PC-9 (cell line): ENCODE data around the gene ERBB4. TPM values are rescaled to one million over a fixed set of nuclear protein-coding genes. Genes with fewer than 3 reads are reported as not detected.

Experiments
- Bru-seq: library from RNA; stranded (reverse); fragments of 400-500 nt; gene quantifications from one replicate; lab custom pipeline; 2021; lab: Mats Ljungman, UMichigan
- BruChase-seq, 2 experiments: library from RNA; stranded (reverse); fragments of 400-500 nt; gene quantifications; one replicate each; lab custom pipeline; 2021; lab: Mats Ljungman, UMichigan
- BruUV-seq: library from RNA; stranded (reverse); fragments of 400-500 nt; replicated peaks from 2 replicates; lab custom pipeline; 2021; lab: Mats Ljungman, UMichigan
- CTCF ChIA-PET: fragments of 300-600 bp; sonication (Branson Sonifier 250); formaldehyde crosslinking; loops from one replicate; lab custom pipeline; 2022; ENCODE audit warnings: antibody characterized with exemption; lab: Charles Lee
- POLR2A ChIA-PET: fragments of 300-600 bp; sonication (Branson Sonifier 250); formaldehyde crosslinking; loops from one replicate; lab custom pipeline; 2022; ENCODE audit warnings: antibody characterized with exemption; ENCODE audit not compliant: unreplicated experiment; lab: Charles Lee
- DNase-seq, 2 experiments: peaks; one replicate each; pipeline versions ENCODE4 v3.0.0 to v3.0.0-alpha.2; 2015 to 2022; ENCODE audit warnings: mixed read lengths in 1 of 2
- H2AFZ ChIP-seq: fragments of 200-600 bp; sonication (generic); 2 replicates; pipeline ENCODE4 v1.8.1; 2017; ENCODE audit warnings: antibody characterized with exemption
- H3F3A ChIP-seq: fragments of 200-600 bp; sonication (generic); 2 replicates; pipeline ENCODE4 v1.8.1; 2017; ENCODE audit warnings: antibody characterized with exemption, mild to moderate bottlenecking, low read depth; ENCODE audit not compliant: insufficient read depth
- H3K27ac ChIP-seq: fragments of 200-600 bp; sonication (generic); 2 replicates; pipeline ENCODE4 v1.6.1; 2016; ENCODE audit warnings: mixed run types
- H3K27me3 ChIP-seq: fragments of 200-600 bp; sonication (generic); 2 replicates; pipeline ENCODE4 v1.6.1; 2016; ENCODE audit warnings: low read depth, mixed run types; ENCODE audit not compliant: insufficient read depth
- H3K36me3 ChIP-seq: fragments of 200-600 bp; sonication (generic); 2 replicates; pipeline ENCODE4 v1.6.1; 2016; ENCODE audit warnings: low read depth, mixed run types
- H3K4me1 ChIP-seq: fragments of 200-600 bp; sonication (generic); replicated peaks from 2 replicates; pipeline ENCODE4 v1.6.1; 2016; ENCODE audit warnings: mixed run types; ENCODE audit not compliant: insufficient read depth
- H3K4me2 ChIP-seq: fragments of 200-600 bp; sonication (generic); 2 replicates; pipeline ENCODE4 v1.6.1; 2017; ENCODE audit warnings: mixed run types
- H3K4me3 ChIP-seq: fragments of 200-600 bp; sonication (generic); 2 replicates; pipeline ENCODE4 v1.6.1; 2016; ENCODE audit warnings: mixed run types
- H3K79me2 ChIP-seq: fragments of 200-600 bp; sonication (generic); 2 replicates; pipeline ENCODE4 v1.6.1; 2017; ENCODE audit warnings: low read depth, mixed run types
- H3K9me2 ChIP-seq: fragments of 200-600 bp; sonication (generic); 2 replicates; pipeline ENCODE4 v1.8.1; 2017; ENCODE audit warnings: mild to moderate bottlenecking; ENCODE audit not compliant: insufficient read depth
- H3K9me3 ChIP-seq: fragments of 200-600 bp; sonication (generic); 2 replicates; pipeline ENCODE4 v1.8.1; 2016; ENCODE audit warnings: low read depth; ENCODE audit not compliant: insufficient read depth
- H4K20me1 ChIP-seq: fragments of 200-600 bp; sonication (generic); 2 replicates; pipeline ENCODE4 v1.8.1; 2017; ENCODE audit not compliant: insufficient read depth
- EZH2 ChIP-seq: fragments of 200-600 bp; sonication (generic); IDR thresholded peaks from 2 replicates; pipeline ENCODE4 v1.8.0; 2017; ENCODE audit warnings: antibody characterized with exemption, low read depth
- intact Hi-C: fragments of 100-400 bp; cut with micrococcal nuclease; formaldehyde crosslinking; loops from one replicate; pipeline ENCODE4 v1.10.0; 2022; ENCODE audit not compliant: unreplicated experiment
- long read RNA-seq: library from polyadenylated mRNA; stranded (forward); transcript quantifications from one replicate; pipeline ENCODE4 v2.0.0, GENCODE V29; 2022
- total RNA-seq: library from RNA; stranded (reverse); gene quantifications from 2 replicates; pipeline ENCODE4 v1.2.3, GENCODE V29; 2021
- TF ChIP-seq, protein P1 (sequence below): fragments of 200-600 bp; sonication (generic); conservative IDR thresholded peaks from 2 replicates; pipeline ENCODE4 v1.6.1; 2017; ENCODE audit warnings: mixed run types, antibody characterized with exemption, mild to moderate bottlenecking, moderate library complexity

The ERBB4 gene
- total RNA-seq, result not detected in 2 replicates
- Bru-seq, nascent RNA, result percentile 14 among the genes with signal in this experiment
- BruChase-seq, experiment 1, labeled RNA remaining after a 2-hour chase, result percentile 17 among the genes with signal in this experiment
- BruChase-seq, experiment 2, labeled RNA remaining after a 6-hour chase, result percentile 14 among the genes with signal in this experiment
- long read RNA-seq, result 0 reads

- Histone ChIP-seq H3K9me2 (no peaks in the 10 kb centered on the region), H3K27me3 (no peaks in the 10 kb centered on the region), H4K20me1 (no peaks in the 10 kb centered on the region), H3K4me1 (no peaks in the 10 kb centered on the region), H2AFZ (peak within 1 kb of the TSS; percentile 95), H3F3A (no peaks in the 10 kb centered on the region), H3K4me2 (peak within 1 kb of the TSS; percentile 84), H3K79me2 (no peaks in the 10 kb centered on the region), H3K27ac (no peak within 1 kb of the TSS), H3K4me3 (peak within 1 kb of the TSS; percentile 72), H3K9me3 (no peaks in the 10 kb centered on the region), H3K36me3 (no peaks in the 10 kb centered on the region)
- ChIA-PET CTCF (interaction anchor here (0.7 kb wide), 1 partner anchor 562 kb away, joined by 3 read pairs; no protein-coding TSS in a partner anchor), POLR2A (interaction anchor here (0.7 kb wide), 1 partner anchor 11 kb away, joined by 18 read pairs; no protein-coding TSS in a partner anchor)
- BruUV-seq, result no TSS peak
- DNase-seq, result no peak
- intact Hi-C loops, result no loop called here
- no peak for TF ChIP-seq EZH2
- TF ChIP-seq, protein P1, sequence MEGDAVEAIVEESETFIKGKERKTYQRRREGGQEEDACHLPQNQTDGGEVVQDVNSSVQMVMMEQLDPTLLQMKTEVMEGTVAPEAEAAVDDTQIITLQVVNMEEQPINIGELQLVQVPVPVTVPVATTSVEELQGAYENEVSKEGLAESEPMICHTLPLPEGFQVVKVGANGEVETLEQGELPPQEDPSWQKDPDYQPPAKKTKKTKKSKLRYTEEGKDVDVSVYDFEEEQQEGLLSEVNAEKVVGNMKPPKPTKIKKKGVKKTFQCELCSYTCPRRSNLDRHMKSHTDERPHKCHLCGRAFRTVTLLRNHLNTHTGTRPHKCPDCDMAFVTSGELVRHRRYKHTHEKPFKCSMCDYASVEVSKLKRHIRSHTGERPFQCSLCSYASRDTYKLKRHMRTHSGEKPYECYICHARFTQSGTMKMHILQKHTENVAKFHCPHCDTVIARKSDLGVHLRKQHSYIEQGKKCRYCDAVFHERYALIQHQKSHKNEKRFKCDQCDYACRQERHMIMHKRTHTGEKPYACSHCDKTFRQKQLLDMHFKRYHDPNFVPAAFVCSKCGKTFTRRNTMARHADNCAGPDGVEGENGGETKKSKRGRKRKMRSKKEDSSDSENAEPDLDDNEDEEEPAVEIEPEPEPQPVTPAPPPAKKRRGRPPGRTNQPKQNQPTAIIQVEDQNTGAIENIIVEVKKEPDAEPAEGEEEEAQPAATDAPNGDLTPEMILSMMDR, result no peak
Measured at GRCh38 chr2:212538305-212539071, at the start of gene ERBB4. ERBB4 (minus strand) TSS chr2:212538802; CDS start chr2:212538530, 272 bp downstream.

DNA sequence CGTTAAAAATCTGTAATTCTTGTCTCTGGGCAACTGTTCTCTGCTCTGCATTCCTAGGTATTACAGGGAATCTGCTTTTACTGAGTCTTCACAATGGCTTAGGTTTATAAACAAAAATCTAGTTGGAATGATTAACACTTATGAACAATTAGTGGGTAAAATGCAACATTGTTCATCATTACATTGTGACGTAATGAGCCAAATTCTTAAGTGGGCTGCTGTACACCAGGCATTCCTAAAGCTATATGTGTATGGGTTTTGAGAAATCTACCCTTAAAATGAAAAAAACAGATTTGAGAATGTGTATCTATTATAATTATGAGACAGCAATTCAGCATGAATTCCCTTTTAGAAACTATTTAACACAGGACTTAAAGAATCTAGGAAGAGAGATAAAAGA, 41.5 kb upstream of the ERBB4 start:
- Histone ChIP-seq H3K4me3 (no peak overlapping the region), H3K9me3 (no peaks in the 10 kb centered on the region), H2AFZ (no peak overlapping the region), H3K79me2 (no peaks in the 10 kb centered on the region), H3F3A (no peaks in the 10 kb centered on the region), H4K20me1 (no peaks in the 10 kb centered on the region), H3K27me3 (no peaks in the 10 kb centered on the region), H3K4me1 (no peaks in the 10 kb centered on the region), H3K9me2 (no peaks in the 10 kb centered on the region), H3K36me3 (no peaks in the 10 kb centered on the region), H3K4me2 (no peak overlapping the region), H3K27ac (no peak overlapping the region)
- ChIA-PET CTCF (no interaction called here), POLR2A (no interaction called here)
- no peak for DNase-seq
- no peak for TF ChIP-seq EZH2
- TF ChIP-seq, protein P1, result no peak
- no TSS peak for BruUV-seq
- intact Hi-C loops, result no loop called here

DNA sequence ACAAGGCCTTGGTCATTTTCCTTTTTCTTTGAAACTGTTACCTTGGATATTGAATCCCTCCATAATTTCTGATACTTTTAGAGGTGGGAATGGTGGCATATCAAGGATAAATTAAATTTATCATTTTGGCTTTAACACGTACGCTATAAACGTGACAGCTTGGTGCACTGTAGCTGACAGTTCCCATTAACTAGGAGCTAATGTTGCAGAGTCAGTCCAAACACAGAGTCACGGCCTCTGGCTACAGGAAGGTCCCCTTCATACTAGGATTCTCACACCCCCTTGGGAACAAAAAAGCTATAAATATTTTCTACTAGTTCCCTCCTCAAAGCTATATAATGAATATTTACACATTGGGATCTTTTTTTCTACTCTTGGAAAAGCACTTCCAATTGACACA, 17.7 kb upstream of the ERBB4 start:
- Histone ChIP-seq H3K79me2 (no peaks in the 10 kb centered on the region), H4K20me1 (no peaks in the 10 kb centered on the region), H3F3A (no peaks in the 10 kb centered on the region), H3K27me3 (no peaks in the 10 kb centered on the region), H3K4me3 (no peak overlapping the region), H3K4me1 (no peaks in the 10 kb centered on the region), H3K27ac (no peak overlapping the region), H3K9me2 (no peaks in the 10 kb centered on the region), H3K4me2 (no peak overlapping the region), H3K9me3 (no peaks in the 10 kb centered on the region), H2AFZ (no peak overlapping the region), H3K36me3 (no peaks in the 10 kb centered on the region)
- ChIA-PET CTCF (no interaction called here), POLR2A (no interaction called here)
- no TSS peak for BruUV-seq
- no peak for DNase-seq
- no peak for TF ChIP-seq EZH2
- TF ChIP-seq, protein P1, result no peak
- intact Hi-C loops, result no loop called here
